Renal pelvis (tissue), 12 donors: Measurements from ENCODE around the gene BRCA1. TPM values are rescaled to one million over a fixed set of nuclear protein-coding genes. Genes with fewer than 3 reads are reported as not detected.
"Not testable (repeated sequence)": the region's sequence is repeated elsewhere in the genome, so short reads cannot be mapped to it uniquely, and the experiment has no call there.

Experiments used
- DNase-seq: peaks from one replicate; pipeline ENCODE4 v3.0.0-alpha.2; 2013
- long read RNA-seq, 16 experiments: transcript quantifications; one replicate each; lab custom pipeline, GENCODE V29; 2026
- polyA plus RNA-seq, 3 donors: library from polyadenylated mRNA; unstranded; fragments of 120-200 nt; gene quantifications; one replicate each; pipeline ENCODE4 v1.2.1, GENCODE V29; 2013; ENCODE audit not compliant: insufficient read length in 3 of 3

BRCA1 gene
- polyA plus RNA-seq, result 10 to 100 TPM; 13.9 to 19.5 (median 17.1) TPM
- long read RNA-seq, donor 1, partial matches to known transcripts, result 52 of 62 reads
- long read RNA-seq, donor 1, other reads (novel, unspliced or antisense), result 10 of 62 reads
- long read RNA-seq, donor 2, result 0 reads
- long read RNA-seq, donor 3, partial matches to known transcripts, result 42 of 54 reads
- long read RNA-seq, donor 3, other reads (novel, unspliced or antisense), result 12 of 54 reads
- long read RNA-seq, donor 4, full-length matches to known transcripts, result 1 of 8 reads
- long read RNA-seq, donor 4, partial matches to known transcripts, result 7 of 8 reads
- long read RNA-seq, donor 4, other reads (novel, unspliced or antisense), result 0 of 8 reads
- long read RNA-seq, donor 5, full-length matches to known transcripts, result 1 of 29 reads
- long read RNA-seq, donor 5, partial matches to known transcripts, result 22 of 29 reads
- long read RNA-seq, donor 5, other reads (novel, unspliced or antisense), result 6 of 29 reads
- long read RNA-seq, donor 6, full-length matches to known transcripts, result 1 of 10 reads
- long read RNA-seq, donor 6, partial matches to known transcripts, result 9 of 10 reads
- long read RNA-seq, donor 6, other reads (novel, unspliced or antisense), result 0 of 10 reads
- long read RNA-seq, donor 7, partial matches to known transcripts, result 68 of 75 reads
- long read RNA-seq, donor 7, other reads (novel, unspliced or antisense), result 6 of 75 reads
- long read RNA-seq, donor 8, partial matches to known transcripts, result 24 of 24 reads
- long read RNA-seq, donor 8, other reads (novel, unspliced or antisense), result 0 of 24 reads
- long read RNA-seq, donor 9, full-length matches to known transcripts, result 2 of 2 reads
- long read RNA-seq, donor 9, partial matches to known transcripts, result 0 of 2 reads
- long read RNA-seq, donor 9, other reads (novel, unspliced or antisense), result 0 of 2 reads
- long read RNA-seq, donor 10, partial matches to known transcripts, result 0 of 1 reads
- long read RNA-seq, donor 10, other reads (novel, unspliced or antisense), result 0 of 1 reads
- long read RNA-seq, donor 11, full-length matches to known transcripts, result 3 of 3 reads
- long read RNA-seq, donor 11, partial matches to known transcripts, result 0 of 3 reads
- long read RNA-seq, donor 11, other reads (novel, unspliced or antisense), result 0 of 3 reads
- long read RNA-seq, donor 12, partial matches to known transcripts, result 92 of 101 reads
- long read RNA-seq, donor 12, other reads (novel, unspliced or antisense), result 8 of 101 reads
- long read RNA-seq, donor 13, partial matches to known transcripts, result 12 of 13 reads
- long read RNA-seq, donor 13, other reads (novel, unspliced or antisense), result 0 of 13 reads
- long read RNA-seq, donor 14, result 0 reads
- long read RNA-seq, donor 15, result 0 reads
- long read RNA-seq, donor 16, partial matches to known transcripts, result 0 of 1 reads
- long read RNA-seq, donor 16, other reads (novel, unspliced or antisense), result 0 of 1 reads

DNA sequence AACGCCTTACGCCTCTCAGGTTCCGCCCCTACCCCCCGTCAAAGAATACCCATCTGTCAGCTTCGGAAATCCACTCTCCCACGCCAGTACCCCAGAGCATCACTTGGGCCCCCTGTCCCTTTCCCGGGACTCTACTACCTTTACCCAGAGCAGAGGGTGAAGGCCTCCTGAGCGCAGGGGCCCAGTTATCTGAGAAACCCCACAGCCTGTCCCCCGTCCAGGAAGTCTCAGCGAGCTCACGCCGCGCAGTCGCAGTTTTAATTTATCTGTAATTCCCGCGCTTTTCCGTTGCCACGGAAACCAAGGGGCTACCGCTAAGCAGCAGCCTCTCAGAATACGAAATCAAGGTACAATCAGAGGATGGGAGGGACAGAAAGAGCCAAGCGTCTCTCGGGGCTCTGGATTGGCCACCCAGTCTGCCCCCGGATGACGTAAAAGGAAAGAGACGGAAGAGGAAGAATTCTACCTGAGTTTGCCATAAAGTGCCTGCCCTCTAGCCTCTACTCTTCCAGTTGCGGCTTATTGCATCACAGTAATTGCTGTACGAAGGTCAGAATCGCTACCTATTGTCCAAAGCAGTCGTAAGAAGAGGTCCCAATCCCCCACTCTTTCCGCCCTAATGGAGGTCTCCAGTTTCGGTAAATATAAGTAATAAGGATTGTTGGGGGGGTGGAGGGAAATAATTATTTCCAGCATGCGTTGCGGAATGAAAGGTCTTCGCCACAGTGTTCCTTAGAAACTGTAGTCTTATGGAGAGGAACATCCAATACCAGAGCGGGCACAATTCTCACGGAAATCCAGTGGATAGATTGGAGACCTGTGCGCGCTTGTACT is at the start of gene BRCA1:
Gene BRCA1 (minus strand): TSS at position 232 of the 834 bp plus-strand sequence. CDS start 1,268 bp downstream, outside the sequence.
- DNase-seq, result peak; percentile 99

- DNase-seq, result peak; percentile 83
These were observed 46.7 kb upstream of the BRCA1 start for GRCh38 chr17:43171586-43172487.

GRCh38 chr17:43170766-43171585 is 45.8 kb upstream of the BRCA1 start, which contains the start of gene NBR1:
TSS of gene NBR1 (plus strand) at chr17:43171214. CDS start at chr17:43175800, 4,586 bp downstream.
- DNase-seq, result peak; percentile 99

DNA sequence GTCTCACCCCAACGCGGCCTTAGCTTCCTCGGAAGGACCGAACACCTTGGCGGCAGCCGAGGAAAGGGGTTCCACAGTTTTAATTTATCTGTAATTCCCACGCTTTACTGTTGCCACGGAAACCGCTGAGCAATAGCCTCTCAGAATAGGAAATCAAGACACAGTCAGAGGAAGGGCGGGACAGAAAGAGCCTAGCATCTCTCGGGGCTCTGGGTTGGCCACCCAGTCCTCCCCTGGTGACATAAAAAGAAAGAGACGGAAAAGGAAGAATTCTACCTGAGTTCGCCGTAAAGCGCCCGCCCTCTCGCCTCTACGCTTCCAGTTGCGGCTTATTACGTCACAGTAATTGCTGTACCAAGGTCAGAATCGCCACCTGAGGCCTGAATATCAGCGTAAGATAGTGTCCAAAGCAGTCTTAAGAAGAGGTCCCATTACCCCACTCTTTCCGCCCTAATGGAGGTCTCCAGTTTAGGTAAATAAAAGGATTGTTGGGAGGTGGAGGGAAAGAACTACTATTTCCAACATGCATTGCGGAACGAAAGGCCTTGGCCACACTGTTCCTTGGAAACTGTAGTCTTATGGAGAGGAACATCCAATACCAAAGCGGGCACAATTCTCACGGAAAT is 45.1 kb upstream of the BRCA1 start:
- peak; percentile 97 for DNase-seq

DNA sequence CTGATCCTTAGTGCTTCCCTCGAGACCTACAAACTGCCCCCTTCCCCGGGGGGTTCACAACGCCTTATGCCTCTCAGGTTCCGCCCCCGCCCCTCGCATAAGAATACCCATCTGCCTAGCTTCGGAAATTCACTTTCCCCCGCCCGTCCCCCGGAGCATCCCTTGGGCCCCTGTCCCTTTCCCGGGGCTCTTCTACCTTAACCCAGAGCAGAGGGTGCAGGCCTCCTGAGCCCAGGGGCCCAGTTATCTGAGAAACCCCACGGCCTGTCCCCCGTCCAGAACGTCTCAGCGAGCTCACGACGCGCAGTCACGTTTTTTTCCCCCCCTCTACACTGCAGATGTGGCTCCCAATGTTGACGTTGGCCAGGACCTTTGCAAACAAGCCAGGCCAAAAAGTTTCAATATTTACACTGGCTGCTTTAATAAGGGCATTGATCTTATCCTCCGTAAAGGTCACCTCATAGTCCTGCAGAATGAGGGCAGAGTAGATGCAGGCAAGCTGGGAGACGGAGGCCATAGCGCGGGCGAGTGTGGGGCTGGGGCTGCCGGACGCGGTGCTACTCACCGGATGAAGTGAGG is 44.5 kb upstream of the BRCA1 start:
- DNase-seq, result peak; percentile 7

DNA sequence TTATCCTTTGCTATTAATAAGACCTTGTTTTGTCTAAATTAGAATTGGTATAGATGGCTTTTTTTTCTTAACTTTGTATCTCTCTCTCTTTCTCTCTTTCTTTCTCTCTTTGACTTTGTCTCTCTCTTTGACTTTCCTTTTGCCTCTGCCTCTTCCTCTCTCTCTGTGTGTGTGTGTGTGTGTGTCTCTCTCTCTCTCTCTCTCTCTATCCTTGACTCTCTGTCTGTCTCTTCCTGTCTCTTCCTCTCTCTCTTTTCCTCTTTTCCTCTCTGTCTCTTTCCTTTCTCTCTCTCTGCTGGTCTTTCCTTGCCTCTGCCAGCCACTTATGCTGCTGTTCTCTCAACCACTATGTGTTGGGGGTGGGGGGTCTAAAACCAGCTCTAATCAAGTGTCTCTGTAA is 40.8 kb upstream of the BRCA1 start:
- not testable (repeated sequence) for DNase-seq

DNA sequence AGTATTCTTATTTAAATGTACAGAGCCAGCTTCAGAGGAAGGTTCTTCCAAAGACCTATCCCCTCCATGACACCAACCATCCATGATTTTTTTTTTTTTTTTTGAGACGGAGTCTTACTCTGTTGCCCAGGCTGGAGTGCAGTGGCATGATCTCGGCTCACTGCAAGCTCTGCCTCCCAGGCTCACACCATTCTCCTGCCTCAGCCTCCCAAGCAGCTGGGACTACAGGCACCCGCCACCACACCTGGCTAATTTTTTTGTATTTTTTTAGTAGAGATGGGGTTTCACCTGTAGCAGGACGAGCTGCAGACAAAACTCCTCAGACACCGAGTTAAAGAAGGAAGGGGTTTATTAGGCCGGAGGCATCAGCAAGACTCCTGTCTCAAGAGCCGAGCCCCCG is 34.8 kb upstream of the BRCA1 start:
- DNase-seq, result not testable (repeated sequence)

- not testable (repeated sequence) for DNase-seq
These were observed 34.1 kb upstream of the BRCA1 start for GRCh38 chr17:43159232-43159631.

DNA sequence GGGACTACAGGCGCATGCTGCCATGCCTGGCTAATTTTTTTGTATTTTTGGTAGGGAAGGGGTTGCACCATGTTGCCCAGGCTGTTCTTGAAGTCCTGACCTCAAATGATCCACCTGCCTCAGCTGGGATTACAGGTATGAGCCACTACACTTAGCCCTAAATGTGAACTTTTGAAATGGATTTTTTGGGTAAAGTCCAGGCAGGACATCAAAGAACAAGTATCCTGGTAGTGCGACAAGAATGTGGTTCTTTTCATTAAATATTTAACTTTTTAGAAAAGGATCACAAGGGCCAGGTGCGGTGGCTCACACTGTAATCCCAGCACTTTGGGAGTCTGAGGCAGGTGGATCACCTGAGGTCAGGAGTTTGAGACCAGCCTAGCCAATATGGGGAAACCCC is 30.5 kb upstream of the BRCA1 start:
- no peak for DNase-seq

DNA sequence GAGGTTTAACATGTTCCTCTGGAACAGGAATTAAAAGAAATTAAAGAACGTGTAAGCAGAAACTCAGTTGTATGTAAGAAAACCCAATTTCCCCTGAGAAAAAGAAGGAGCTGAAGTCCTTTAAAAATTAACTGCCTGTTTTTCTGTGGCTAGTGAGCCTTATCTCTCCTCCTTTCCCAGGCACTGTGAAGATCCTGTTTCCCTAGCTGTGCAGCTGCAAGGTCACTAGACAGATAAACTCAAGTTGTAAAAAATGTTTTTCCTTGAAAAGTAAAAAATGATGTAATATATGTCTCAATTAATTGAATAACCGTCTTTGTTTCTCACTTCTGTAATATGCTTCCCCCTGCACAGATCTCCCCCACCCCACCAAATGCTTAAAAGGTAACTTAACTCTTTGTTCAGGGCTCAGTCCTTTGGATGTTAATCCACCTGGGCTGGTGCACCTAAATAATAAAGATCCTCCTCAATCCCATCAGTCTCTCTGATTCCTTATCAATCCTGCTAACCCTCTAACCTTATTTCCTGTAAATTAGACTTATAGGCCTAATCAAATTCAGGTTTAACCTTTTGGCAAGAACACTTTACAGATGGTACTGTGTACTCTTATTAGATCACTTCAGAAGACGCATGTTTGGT is 28.2 kb upstream of the BRCA1 start:
- not testable (repeated sequence) for DNase-seq

DNA sequence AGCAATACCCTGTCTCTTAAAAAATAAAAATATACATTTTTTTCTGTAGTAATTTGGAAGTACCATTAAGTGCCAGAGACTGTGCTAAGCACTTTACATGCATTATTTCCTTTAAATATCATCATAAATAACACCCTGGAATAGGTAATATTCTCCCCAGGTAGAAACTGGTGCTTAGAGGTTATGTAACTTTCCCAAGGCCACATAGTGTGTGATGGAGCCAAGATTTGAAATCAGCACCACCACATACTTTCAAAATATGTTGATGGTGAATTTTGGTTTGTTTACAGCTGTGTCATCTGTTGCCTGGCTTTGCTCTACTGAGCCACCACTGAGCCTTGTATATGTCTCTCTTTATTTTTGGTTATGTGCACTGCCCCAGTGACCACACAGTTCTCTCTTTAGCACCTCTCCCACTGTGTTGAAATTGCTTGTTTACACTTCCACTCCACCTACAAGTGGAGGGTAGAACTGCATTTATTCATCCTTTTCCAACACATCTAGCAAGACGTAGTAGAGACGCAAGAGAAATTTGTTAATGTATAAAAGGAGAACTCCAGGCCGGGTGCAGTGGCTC is 26.8 kb upstream of the BRCA1 start:
- DNase-seq, result no peak

- no peak for DNase-seq
These were observed 21.5 kb upstream of the BRCA1 start for GRCh38 chr17:43146649-43147048.

GRCh38 chr17:43143201-43143600 is 18.0 kb upstream of the BRCA1 start:
- DNase-seq, result no peak

GRCh38 chr17:43142153-43142552 is 17.0 kb upstream of the BRCA1 start:
- no peak for DNase-seq

GRCh38 chr17:43140396-43141332 is 15.5 kb upstream of the BRCA1 start:
- no peak for DNase-seq
